Kidney epithelial cell (primary cell): ENCODE data around the gene CRACDL. TPM values are rescaled to one million over a fixed set of nuclear protein-coding genes. Genes with fewer than 3 reads are reported as not detected.
A peak's percentile ranks its signal among the peaks of the same experiment; 100 is the strongest.

Experiments
- DNase-seq: peaks from one replicate; pipeline ENCODE4 v3.0.0-alpha.2; 2010; ENCODE audit warnings: low read depth
- H3K27me3 ChIP-seq: 2 replicates; pipeline ENCODE4 v1.6.0; 2011; ENCODE audit warnings: low read length; ENCODE audit not compliant: control insufficient read depth, insufficient read depth
- H3K36me3 ChIP-seq: 2 replicates; pipeline ENCODE4 v1.5.1; 2011; ENCODE audit warnings: low read length; ENCODE audit not compliant: control insufficient read depth, insufficient read depth
- H3K4me3 ChIP-seq: 2 replicates; pipeline ENCODE4 v1.5.1; 2011; ENCODE audit warnings: low read depth, mild to moderate bottlenecking, control low read depth, low read length
- total RNA-seq: library from RNA; depleted of rRNA; stranded (reverse); fragments of >200 nt; gene quantifications from 2 replicates; pipeline ENCODE4 v1.2.3, GENCODE V29; 2015
- TF ChIP-seq, protein P1 (sequence below): IDR thresholded peaks from 2 replicates; pipeline ENCODE4 v1.5.1; 2011; ENCODE audit warnings: mild to moderate bottlenecking, moderate library complexity, low read length, control low read depth, inconsistent platforms; ENCODE audit not compliant: insufficient read depth, poor library complexity, severe bottlenecking

Gene CRACDL
- total RNA-seq, 1 donor from 2014 or later, result 1.4 TPM

DNA sequence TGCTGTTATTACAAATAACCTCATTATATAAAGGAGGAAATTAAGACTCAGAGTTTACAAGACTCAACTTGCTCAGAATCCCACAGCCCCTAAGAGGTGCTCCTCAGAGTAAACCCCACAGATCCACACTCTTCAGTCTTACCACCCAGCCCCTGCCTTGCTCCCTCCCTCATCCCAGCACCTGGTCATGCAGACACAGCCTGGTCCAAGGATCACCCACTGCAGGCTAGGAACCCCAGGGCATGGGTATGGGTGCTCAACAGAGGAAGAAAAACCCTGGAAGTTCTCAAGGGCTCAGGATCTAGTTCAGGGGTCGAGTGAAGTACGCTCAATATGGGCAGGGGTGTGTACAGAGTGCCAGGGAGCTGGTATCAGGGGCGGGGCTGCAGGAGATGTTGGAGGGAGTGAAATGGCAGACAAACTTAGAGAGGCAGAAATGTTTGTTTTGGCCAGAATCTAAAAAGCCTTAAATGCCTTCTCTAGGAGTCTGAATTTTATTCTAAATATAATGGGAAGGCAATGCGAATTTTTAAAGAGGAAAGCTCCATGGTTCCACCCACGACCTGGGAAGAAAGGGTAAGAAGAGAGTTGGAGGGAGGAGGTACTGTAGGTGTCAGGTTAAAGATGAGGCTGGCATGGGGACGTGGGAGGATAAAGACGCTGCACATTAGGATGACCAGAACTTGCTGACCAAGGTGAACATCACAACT is 126.0 kb downstream of the CRACDL start:
- DNase-seq, result no peak
- no peaks in the 10 kb centered on the region for H3K27me3 ChIP-seq
- H3K4me3 ChIP-seq, result no peak overlapping the region
- no peaks in the 10 kb centered on the region for H3K36me3 ChIP-seq
- TF ChIP-seq, protein P1, sequence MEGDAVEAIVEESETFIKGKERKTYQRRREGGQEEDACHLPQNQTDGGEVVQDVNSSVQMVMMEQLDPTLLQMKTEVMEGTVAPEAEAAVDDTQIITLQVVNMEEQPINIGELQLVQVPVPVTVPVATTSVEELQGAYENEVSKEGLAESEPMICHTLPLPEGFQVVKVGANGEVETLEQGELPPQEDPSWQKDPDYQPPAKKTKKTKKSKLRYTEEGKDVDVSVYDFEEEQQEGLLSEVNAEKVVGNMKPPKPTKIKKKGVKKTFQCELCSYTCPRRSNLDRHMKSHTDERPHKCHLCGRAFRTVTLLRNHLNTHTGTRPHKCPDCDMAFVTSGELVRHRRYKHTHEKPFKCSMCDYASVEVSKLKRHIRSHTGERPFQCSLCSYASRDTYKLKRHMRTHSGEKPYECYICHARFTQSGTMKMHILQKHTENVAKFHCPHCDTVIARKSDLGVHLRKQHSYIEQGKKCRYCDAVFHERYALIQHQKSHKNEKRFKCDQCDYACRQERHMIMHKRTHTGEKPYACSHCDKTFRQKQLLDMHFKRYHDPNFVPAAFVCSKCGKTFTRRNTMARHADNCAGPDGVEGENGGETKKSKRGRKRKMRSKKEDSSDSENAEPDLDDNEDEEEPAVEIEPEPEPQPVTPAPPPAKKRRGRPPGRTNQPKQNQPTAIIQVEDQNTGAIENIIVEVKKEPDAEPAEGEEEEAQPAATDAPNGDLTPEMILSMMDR, result no peak

GRCh38 chr2:98809116-98809515 is 126.9 kb downstream of the CRACDL start:
- H3K36me3 ChIP-seq, result no peaks in the 10 kb centered on the region
- no peak overlapping the region for H3K4me3 ChIP-seq
- TF ChIP-seq, protein P1, result no peak
- no peaks in the 10 kb centered on the region for H3K27me3 ChIP-seq
- no peak for DNase-seq

DNA sequence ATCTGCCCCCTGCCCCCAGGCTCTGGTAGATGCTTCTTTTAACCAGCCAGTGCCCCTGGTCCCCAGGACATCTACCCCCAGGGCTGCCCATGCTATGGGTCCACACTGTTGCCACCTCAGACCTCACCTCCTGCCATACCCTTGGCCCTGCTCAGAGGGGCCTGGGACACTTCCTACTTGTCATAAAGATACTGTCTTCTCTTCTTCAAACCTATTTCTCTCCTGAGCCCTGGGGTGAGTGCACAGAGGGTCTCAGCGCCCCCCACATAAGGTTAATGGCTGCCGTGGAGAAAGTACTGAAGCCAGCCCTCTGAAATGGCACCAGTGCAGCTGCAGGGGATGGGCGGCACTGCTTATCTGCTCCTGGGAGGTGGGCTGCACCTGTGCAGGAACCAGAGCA is 127.5 kb downstream of the CRACDL start:
- Histone ChIP-seq H3K27me3 (no peaks in the 10 kb centered on the region), H3K36me3 (no peaks in the 10 kb centered on the region), H3K4me3 (no peak overlapping the region)
- TF ChIP-seq, protein P1, result no peak
- DNase-seq, result no peak

- DNase-seq, result no peak
- Histone ChIP-seq H3K27me3 (no peaks in the 10 kb centered on the region), H3K36me3 (no peaks in the 10 kb centered on the region), H3K4me3 (no peak overlapping the region)
- TF ChIP-seq, protein P1, result no peak
Observed at GRCh38 chr2:98807929-98808328, 128.1 kb downstream of the CRACDL start.

GRCh38 chr2:98807221-98807620 is 128.8 kb downstream of the CRACDL start:
- no peak overlapping the region for H3K4me3 ChIP-seq
- no peaks in the 10 kb centered on the region for H3K27me3 ChIP-seq
- no peak for DNase-seq
- no peaks in the 10 kb centered on the region for H3K36me3 ChIP-seq
- TF ChIP-seq, protein P1, result no peak

GRCh38 chr2:98806236-98806697 is 129.8 kb downstream of the CRACDL start:
- Histone ChIP-seq H3K4me3 (no peak overlapping the region), H3K36me3 (no peaks in the 10 kb centered on the region), H3K27me3 (no peaks in the 10 kb centered on the region)
- DNase-seq, result peak; percentile 35
- TF ChIP-seq, protein P1, result no peak
